CD4-positive, alpha-beta T cell treated with Interferon alpha-2 for 1 hour (primary cell): ENCODE data around the gene SPRR5.

ENCODE experiments used
- DNase-seq, 2 donors: peaks; one replicate each; pipeline ENCODE4 v3.0.0-alpha.2; 2020 to 2022

Gene SPRR5

DNA sequence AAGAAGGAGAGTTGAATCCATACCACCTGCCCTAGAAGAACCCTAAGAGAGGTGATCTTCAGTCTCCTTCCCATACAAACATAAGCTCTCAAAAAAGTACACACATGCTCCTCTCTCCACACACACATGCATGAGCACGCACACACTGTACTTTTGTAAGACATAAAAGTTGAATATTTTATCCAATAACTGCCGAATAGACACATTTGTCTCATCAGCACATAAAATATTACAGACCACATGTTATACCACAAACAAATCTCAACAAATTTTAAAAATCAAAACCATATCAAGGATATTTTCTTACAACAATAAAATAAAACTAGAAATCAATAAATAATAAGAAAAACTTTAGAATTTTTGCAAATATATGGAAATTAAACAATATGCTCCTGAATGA, 39.6 kb downstream of the SPRR5 start:
- no peak for DNase-seq

DNA sequence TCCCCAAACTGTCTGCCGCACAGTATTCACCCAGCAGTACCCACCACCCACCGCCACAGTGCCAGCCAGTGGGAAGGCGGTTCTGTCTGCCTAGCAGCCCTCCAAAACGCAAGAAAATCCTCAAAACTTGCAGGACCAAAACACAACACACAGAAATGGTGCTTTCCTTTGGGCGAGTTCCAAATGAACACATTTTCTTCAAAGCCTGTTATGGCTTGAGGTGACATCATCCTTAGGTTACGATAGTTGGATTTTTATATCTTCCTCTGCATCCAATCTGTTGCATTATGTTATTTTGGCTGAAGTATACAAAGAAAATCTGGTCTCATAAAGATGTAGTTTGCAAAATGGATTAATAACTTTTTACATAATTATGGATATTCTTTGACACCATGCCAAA, 46.2 kb downstream of the SPRR5 start:
- DNase-seq: no peak

DNA sequence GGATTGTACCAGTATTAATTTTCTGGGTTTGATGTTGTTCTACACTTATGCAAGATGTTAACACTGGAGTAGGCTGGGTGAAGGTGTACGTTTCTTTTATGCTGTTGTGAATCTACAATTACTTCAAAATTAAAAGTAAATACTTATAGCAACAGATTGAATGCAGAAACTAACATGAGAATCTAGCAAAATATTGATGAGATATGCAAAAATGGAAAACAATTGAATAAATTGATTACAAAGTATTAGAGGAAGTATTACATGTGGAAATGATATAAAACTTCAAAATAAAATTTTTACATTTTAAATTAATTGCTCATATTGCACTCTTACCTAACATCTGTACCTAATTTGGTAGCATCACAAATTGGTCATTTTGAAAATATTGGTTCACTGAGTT, 48.8 kb downstream of the SPRR5 start:
- DNase-seq: no peak

DNA sequence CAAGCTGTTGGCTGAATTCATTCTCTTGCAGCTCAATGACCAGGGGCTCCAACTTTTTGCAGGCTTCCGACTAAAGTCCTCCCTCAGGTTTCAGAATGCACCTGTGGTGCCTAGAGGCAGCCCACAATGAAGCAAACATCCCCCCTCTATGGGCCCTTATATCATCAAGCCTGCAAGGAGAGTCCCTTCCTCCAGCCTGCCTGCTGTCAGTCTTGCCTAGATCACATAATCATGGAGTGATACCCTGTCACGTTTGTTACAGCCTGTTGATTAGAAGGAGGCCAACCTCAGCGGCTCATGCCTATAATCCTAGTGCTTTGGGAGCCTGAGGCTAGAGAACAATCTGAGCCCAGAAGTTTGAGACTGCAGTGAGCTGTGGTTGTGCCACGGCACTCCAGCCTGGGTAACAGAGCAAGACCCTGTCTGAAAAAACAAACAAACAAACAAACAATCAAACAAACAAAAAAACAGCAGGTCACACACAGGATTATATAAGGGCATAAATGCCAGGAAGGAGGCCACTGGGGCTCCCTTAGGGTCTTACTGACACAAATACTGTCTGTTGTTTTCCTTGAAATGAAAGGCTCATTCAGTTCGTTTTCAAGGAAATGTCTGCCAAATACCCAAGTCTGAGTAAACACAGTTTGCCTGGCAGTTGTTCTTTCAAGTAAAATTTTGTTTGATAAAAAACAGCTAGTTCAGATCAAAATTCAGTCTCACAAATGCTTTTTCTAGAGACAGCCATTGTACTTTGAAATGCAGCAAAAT, 49.8 kb downstream of the SPRR5 start:
- DNase-seq: no peak

DNA sequence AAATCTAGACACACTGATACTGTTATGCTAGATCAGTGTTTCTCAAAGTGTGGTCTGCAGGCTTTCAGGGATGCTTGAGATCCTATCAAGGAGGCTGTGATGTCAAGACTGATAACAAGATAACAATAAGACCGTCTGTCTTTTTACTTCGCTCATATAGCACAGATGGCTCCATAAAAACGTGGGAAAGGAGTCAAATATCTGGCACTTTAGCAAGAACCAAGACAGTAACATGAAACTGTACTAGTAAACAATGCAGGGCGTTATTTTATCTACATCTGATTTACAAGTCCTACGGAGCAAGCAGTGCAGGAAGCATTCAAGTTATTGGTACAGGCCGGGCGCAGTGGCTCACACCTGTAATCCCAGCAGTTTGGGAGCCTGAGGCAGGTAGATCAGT, 50.9 kb downstream of the SPRR5 start:
- DNase-seq: no peak

DNA sequence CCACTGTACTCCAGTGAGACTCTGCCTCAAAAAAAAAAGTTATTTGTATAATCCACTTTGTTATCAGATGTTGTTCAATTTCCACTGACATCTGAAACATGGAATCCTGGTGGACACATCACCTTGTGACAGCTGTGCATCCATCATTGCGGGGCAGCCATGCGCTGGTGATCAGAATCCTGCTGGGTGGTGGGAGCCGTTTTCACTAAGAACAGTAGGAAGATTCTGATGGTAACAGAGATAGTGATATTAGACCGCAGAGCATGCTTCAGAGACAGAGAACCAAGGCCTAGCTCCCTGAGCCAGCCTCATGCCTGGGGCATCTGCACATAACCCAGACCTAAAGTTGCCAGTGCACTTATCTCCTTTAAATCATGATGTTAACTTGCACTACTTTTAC, 51.5 kb downstream of the SPRR5 start:
- DNase-seq: no peak
